GM13976 (cell line): Measurements from ENCODE around the gene IFFO2.

Source experiments
- DNase-seq: peaks from one replicate; pipeline ENCODE4 v3.0.0; 2012; ENCODE audit warnings: low spot score
- CTCF ChIP-seq: IDR thresholded peaks from 2 replicates; pipeline ENCODE4 v1.5.1; 2012; ENCODE audit warnings: borderline replicate concordance, mild to moderate bottlenecking; ENCODE audit not compliant: insufficient read depth; ENCODE audit errors: extremely low read depth, missing control alignments, control extremely low read depth
- in situ Hi-C: fragments of 300-500 bp; cut with MboI; formaldehyde crosslinking; loops from one replicate; pipeline ENCODE4 v1.12.0; 2022; ENCODE audit warnings: low sequenced_read_pairs, mixed read lengths, inconsistent platforms; ENCODE audit not compliant: unreplicated experiment

IFFO2 gene

GRCh38 chr1:18891426-18891780 lies 65.1 kb downstream of the IFFO2 start:
- TF ChIP-seq CTCF = no peak
- no peak for DNase-seq
- in situ Hi-C loops = no loop called here

GRCh38 chr1:18890706-18891425 lies 65.6 kb downstream of the IFFO2 start:
- in situ Hi-C loops = no loop called here
- no peak for DNase-seq
- no peak for TF ChIP-seq CTCF

- TF ChIP-seq CTCF = no peak
- in situ Hi-C loops = no loop called here
- DNase-seq = no peak
Measured at GRCh38 chr1:18886003-18886335, 70.5 kb downstream of the IFFO2 start.

DNA sequence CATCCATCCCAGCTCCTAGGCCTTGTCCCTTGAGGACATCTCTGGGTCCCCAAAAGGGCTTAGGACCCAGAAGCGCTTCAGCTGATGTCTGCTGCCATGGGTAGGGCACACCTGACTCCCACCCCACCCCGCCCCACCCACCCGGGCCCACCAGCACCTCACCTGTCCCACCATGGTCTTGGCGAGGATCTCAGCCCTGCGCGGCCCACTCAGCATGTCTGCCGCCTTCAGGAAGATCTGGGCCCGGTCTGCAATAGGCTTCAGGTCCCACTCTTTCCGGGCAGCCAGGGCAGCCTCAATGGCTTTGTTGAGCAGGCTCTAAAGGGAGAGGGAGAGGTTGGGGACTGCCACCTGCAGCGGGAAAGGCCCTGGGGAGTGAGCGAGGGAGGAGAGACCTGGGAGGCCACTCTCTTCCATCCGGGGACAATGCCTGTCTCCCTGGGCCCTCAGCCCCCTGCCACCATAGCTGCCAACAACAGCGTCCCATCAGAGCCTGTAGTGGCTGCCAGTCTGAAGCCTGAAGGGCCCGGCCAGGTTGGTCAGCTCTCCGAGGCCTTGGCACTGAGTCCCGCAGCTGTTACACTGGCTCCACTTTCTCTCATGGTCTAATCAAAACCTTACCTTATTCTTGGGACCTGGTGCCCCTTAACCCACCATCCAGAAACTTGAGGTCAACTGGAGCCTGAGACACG lies 71.0 kb downstream of the IFFO2 start:
- DNase-seq = no peak
- TF ChIP-seq CTCF = no peak
- in situ Hi-C loops = no loop called here

GRCh38 chr1:18884727-18885126 lies 71.7 kb downstream of the IFFO2 start:
- no peak for DNase-seq
- TF ChIP-seq CTCF = no peak
- in situ Hi-C loops = no loop called here

GRCh38 chr1:18884419-18884717 lies 72.1 kb downstream of the IFFO2 start:
- TF ChIP-seq CTCF = no peak
- DNase-seq = no peak
- in situ Hi-C loops = no loop called here
